Heart left ventricle (tissue), 13 donors: ENCODE data around the gene UBL4A.

Source experiments
- POLR2A ChIP-seq, 2 donors: fragments of 450-650 bp; IDR thresholded peaks; one replicate each; pipeline ENCODE4 v1.6.1; 2017; ENCODE audit warnings: antibody characterized with exemption in 2 of 2, mild to moderate bottlenecking in 2 of 2, moderate library complexity in 2 of 2
- TF ChIP-seq, protein P1 (sequence below), 12 donors: fragments of 200-600 bp; sonication (generic) in 4 of 12; IDR thresholded peaks; one replicate each; pipeline versions ENCODE4 v1.5.0 to v1.8.0; 2018 to 2022; ENCODE audit warnings: antibody characterized with exemption in 12 of 12, mild to moderate bottlenecking in 5 of 12
- donor health status: ischemic (EF 13 %, LVEDD 7.1; RV severe dilation, severe dysfunction).
- donor health status: DM: no; HTN: yes; CAD: no.
- donor health status: DM: no; HTN: no; CAD: no.
- donor health status: ischemic (EF 25% LVEDD 6.9; RV normal size, moderate dysfunction).
- donor health status: ischemic (EF 25% LVEDD 5.7; RV mildly dilated, moderate dysfunction).
- donor health status: ischemic (EF 35%, LVEDD 5.7; RV mildly dilated, moderate dysfunction).
- donor health status: nonischemic (EF 11% LVEDD 7.7; RV severe dilation, severe dysfunction).
- donor health status: DM: yes; HTN: yes; CAD: no.
- donor health status: PGD.
- donor health status: ischemic (EF 29% LVEDD 5.4; RV normal size, mild dysfunction).
- donor health status: nonischemic (EF 23%, LVEDD 6.1; RV moderate dilation, normal function).

DNA sequence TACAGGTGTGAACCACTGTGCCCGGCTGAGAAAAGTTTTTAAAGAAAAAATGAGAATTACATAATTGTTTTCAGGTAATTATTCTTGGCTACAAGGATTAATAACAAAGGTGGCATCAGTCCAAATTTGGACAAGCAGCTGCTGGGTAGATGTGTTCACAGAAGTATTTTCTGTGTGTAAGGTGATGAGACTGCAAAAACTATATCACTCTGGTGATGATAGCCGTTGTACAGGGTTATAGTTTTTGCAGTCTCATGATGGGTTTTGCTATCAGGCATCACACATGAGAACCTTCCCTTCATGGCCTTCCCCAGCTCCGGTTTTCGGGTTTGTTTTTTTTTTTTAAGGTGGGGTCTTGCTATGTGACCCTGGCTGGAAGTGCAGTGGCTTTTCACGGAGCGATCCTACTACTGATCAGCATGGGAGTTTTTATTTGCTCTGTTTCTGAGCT, 9.1 kb upstream of the UBL4A start:
- TF ChIP-seq, protein P1, sequence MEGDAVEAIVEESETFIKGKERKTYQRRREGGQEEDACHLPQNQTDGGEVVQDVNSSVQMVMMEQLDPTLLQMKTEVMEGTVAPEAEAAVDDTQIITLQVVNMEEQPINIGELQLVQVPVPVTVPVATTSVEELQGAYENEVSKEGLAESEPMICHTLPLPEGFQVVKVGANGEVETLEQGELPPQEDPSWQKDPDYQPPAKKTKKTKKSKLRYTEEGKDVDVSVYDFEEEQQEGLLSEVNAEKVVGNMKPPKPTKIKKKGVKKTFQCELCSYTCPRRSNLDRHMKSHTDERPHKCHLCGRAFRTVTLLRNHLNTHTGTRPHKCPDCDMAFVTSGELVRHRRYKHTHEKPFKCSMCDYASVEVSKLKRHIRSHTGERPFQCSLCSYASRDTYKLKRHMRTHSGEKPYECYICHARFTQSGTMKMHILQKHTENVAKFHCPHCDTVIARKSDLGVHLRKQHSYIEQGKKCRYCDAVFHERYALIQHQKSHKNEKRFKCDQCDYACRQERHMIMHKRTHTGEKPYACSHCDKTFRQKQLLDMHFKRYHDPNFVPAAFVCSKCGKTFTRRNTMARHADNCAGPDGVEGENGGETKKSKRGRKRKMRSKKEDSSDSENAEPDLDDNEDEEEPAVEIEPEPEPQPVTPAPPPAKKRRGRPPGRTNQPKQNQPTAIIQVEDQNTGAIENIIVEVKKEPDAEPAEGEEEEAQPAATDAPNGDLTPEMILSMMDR (IDR thresholded peaks at IDR 0.05): no peak
- no peak for TF ChIP-seq POLR2A (IDR thresholded peaks at IDR 0.05)
